Measurements from ENCODE around the gene DNAI2.

DNA sequence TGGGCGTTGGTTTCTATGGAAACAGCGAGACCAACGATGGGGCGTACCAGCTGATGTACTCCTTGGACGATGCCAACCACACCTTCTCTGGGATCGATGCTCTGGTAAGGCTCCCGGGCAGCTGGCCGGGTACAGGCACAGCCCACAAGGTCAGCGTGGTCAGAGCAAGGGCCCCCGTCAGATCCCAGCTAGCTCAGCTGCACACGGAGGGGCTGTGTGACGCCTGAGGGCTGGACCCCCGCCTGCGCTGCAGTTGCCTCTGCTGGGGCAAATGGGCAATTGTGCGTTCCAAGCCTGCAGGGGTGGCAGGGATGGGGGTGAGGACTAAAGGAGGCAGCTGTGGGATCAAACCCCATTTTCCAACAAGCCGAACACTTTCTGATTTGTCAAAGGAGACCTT, 43.1 kb upstream of the DNAI2 start:
- TF ChIP-seq, protein P1, sequence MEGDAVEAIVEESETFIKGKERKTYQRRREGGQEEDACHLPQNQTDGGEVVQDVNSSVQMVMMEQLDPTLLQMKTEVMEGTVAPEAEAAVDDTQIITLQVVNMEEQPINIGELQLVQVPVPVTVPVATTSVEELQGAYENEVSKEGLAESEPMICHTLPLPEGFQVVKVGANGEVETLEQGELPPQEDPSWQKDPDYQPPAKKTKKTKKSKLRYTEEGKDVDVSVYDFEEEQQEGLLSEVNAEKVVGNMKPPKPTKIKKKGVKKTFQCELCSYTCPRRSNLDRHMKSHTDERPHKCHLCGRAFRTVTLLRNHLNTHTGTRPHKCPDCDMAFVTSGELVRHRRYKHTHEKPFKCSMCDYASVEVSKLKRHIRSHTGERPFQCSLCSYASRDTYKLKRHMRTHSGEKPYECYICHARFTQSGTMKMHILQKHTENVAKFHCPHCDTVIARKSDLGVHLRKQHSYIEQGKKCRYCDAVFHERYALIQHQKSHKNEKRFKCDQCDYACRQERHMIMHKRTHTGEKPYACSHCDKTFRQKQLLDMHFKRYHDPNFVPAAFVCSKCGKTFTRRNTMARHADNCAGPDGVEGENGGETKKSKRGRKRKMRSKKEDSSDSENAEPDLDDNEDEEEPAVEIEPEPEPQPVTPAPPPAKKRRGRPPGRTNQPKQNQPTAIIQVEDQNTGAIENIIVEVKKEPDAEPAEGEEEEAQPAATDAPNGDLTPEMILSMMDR (IDR thresholded peaks at IDR 0.05) = no peak
- TF ChIP-seq POLR2A (IDR thresholded peaks at IDR 0.05) = no peak

Data from thyroid gland (tissue), 4 donors.